ENCODE data around the gene VPS51. TPM values are rescaled to one million over a fixed set of nuclear protein-coding genes. Genes with fewer than 3 reads are reported as not detected.

VPS51 gene
- total RNA-seq, 1 donor from 2014 or later = 41.4 TPM

- Mint-ChIP-seq H3K9me3 (ENCODE audit: unreplicated experiment) (no peaks in the 10 kb centered on the region), H3K36me3 (ENCODE audit: low read depth, unreplicated experiment) (no peaks in the 10 kb centered on the region), H3K4me1 (ENCODE audit: low read depth, unreplicated experiment) (no peaks in the 10 kb centered on the region), H3K27ac (ENCODE audit: unreplicated experiment) (no peak overlapping the region), H3K4me3 (ENCODE audit: unreplicated experiment) (no peak overlapping the region), H3K27me3 (ENCODE audit: low read depth, unreplicated experiment) (peaks cover 16% of the 10 kb centered on the region)
- DNase-seq (ENCODE audit: low read depth) = no peak
- no peak overlapping the region for H3K27ac ChIP-seq (ENCODE audit: low read depth, low read length)
- H3K36me3 ChIP-seq (ENCODE audit: insufficient read depth, low read length) = no peaks in the 10 kb centered on the region
- no peak for TF ChIP-seq EZH2 (IDR thresholded peaks at IDR 0.05; ENCODE audit: insufficient read depth, low read length)
- TF ChIP-seq, protein P1, sequence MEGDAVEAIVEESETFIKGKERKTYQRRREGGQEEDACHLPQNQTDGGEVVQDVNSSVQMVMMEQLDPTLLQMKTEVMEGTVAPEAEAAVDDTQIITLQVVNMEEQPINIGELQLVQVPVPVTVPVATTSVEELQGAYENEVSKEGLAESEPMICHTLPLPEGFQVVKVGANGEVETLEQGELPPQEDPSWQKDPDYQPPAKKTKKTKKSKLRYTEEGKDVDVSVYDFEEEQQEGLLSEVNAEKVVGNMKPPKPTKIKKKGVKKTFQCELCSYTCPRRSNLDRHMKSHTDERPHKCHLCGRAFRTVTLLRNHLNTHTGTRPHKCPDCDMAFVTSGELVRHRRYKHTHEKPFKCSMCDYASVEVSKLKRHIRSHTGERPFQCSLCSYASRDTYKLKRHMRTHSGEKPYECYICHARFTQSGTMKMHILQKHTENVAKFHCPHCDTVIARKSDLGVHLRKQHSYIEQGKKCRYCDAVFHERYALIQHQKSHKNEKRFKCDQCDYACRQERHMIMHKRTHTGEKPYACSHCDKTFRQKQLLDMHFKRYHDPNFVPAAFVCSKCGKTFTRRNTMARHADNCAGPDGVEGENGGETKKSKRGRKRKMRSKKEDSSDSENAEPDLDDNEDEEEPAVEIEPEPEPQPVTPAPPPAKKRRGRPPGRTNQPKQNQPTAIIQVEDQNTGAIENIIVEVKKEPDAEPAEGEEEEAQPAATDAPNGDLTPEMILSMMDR (IDR thresholded peaks at IDR 0.05; ENCODE audit: insufficient read depth, low read depth, low read length) = no peak
- H3K4me2 ChIP-seq (ENCODE audit: low read length) = no peak overlapping the region
- no peaks in the 10 kb centered on the region for H3K9me3 ChIP-seq (ENCODE audit: insufficient read depth, low read depth, low read length)
- no peak overlapping the region for H3K4me3 ChIP-seq (ENCODE audit: insufficient read depth, low read depth, low read length)
- FAIRE-seq = no peak
- no peaks in the 10 kb centered on the region for H3K4me1 ChIP-seq (ENCODE audit: insufficient read depth, low read length)
- H3K79me2 ChIP-seq (ENCODE audit: insufficient read depth, low read length) = no peaks in the 10 kb centered on the region
- no peak overlapping the region for H3K9ac ChIP-seq (ENCODE audit: low read length)
- no peaks in the 10 kb centered on the region for H3K27me3 ChIP-seq (ENCODE audit: insufficient read depth, low read length)
- no peaks in the 10 kb centered on the region for H4K20me1 ChIP-seq (ENCODE audit: insufficient read depth, low read length)
- no peak overlapping the region for H2AFZ ChIP-seq (ENCODE audit: low read depth, low read length)
These were observed 63.0 kb downstream of the VPS51 start for GRCh38 chr11:65159012-65159411.

- DNase-seq (ENCODE audit: low read depth) (no peak), FAIRE-seq (no peak)
- Mint-ChIP-seq H3K27me3 (ENCODE audit: low read depth, unreplicated experiment) (peaks cover 16% of the 10 kb centered on the region), H3K27ac (ENCODE audit: unreplicated experiment) (no peak overlapping the region), H3K4me3 (ENCODE audit: unreplicated experiment) (no peak overlapping the region), H3K36me3 (ENCODE audit: low read depth, unreplicated experiment) (no peaks in the 10 kb centered on the region), H3K4me1 (ENCODE audit: low read depth, unreplicated experiment) (no peaks in the 10 kb centered on the region), H3K9me3 (ENCODE audit: unreplicated experiment) (no peaks in the 10 kb centered on the region)
- Histone ChIP-seq H3K36me3 (ENCODE audit: insufficient read depth, low read length) (no peaks in the 10 kb centered on the region), H3K4me3 (ENCODE audit: insufficient read depth, low read depth, low read length) (no peak overlapping the region), H4K20me1 (ENCODE audit: insufficient read depth, low read length) (no peaks in the 10 kb centered on the region), H3K4me2 (ENCODE audit: low read length) (no peak overlapping the region), H3K9ac (ENCODE audit: low read length) (no peak overlapping the region), H3K79me2 (ENCODE audit: insufficient read depth, low read length) (no peaks in the 10 kb centered on the region), H3K27me3 (ENCODE audit: insufficient read depth, low read length) (no peaks in the 10 kb centered on the region), H2AFZ (ENCODE audit: low read depth, low read length) (no peak overlapping the region), H3K4me1 (ENCODE audit: insufficient read depth, low read length) (no peaks in the 10 kb centered on the region), H3K9me3 (ENCODE audit: insufficient read depth, low read depth, low read length) (no peaks in the 10 kb centered on the region), H3K27ac (ENCODE audit: low read depth, low read length) (no peak overlapping the region)
- no peak for TF ChIP-seq EZH2 (IDR thresholded peaks at IDR 0.05; ENCODE audit: insufficient read depth, low read length)
- TF ChIP-seq, protein P1 (IDR thresholded peaks at IDR 0.05; ENCODE audit: insufficient read depth, low read depth, low read length) = no peak
These were observed 64.6 kb downstream of the VPS51 start for GRCh38 chr11:65160643-65161042.

Small RNA genes lying within 50 kb of the gene (microRNA-seq; reads per million reads assigned to microRNA genes)
- 3.0 reads per million, percentile 6 among the genes with 10 or more reads in this experiment for gene MIR6751

Other genes starting within 250 kb of the VPS51 start
- gene EHD1, start 217.6 kb upstream of the VPS51 start, total RNA-seq = 182 and 201 TPM in 2 replicates
- 21.4 and 21.8 TPM in 2 replicates for gene ATG2A, start 179.0 kb upstream of the VPS51 start, total RNA-seq
- gene PPP2R5B, start 171.5 kb upstream of the VPS51 start, total RNA-seq = 22.5 and 24.1 TPM in 2 replicates
- gene GPHA2, start 160.3 kb upstream of the VPS51 start, total RNA-seq = not detected in 2 replicates
- not detected in 2 replicates for gene MAJIN, start 124.1 kb upstream of the VPS51 start, total RNA-seq
- 4.5 and 5.0 TPM in 2 replicates for gene BATF2, start 99.2 kb upstream of the VPS51 start, total RNA-seq
- 41.7 and 47.6 TPM in 2 replicates for gene ARL2, start 82.1 kb upstream of the VPS51 start, total RNA-seq
- 15.4 and 18.5 TPM in 2 replicates for gene SNX15, start 68.8 kb upstream of the VPS51 start, total RNA-seq
- 13.8 and 14.6 TPM in 2 replicates for gene SAC3D1, start 55.0 kb upstream of the VPS51 start, total RNA-seq
- gene NAALADL1, start 37.7 kb upstream of the VPS51 start, total RNA-seq = not detected in 2 replicates
- 6.0 and 6.3 TPM in 2 replicates for gene CDCA5, start 12.2 kb upstream of the VPS51 start, total RNA-seq
- 37.9 and 46.3 TPM in 2 replicates for gene ZFPL1, start 12.0 kb upstream of the VPS51 start, total RNA-seq
- gene TM7SF2, start 15.7 kb downstream of the VPS51 start, total RNA-seq = 18.0 and 23.9 TPM in 2 replicates
- gene ZNHIT2, start 21.5 kb downstream of the VPS51 start, total RNA-seq = 8.1 and 10.0 TPM in 2 replicates
- gene FAU, start 25.9 kb downstream of the VPS51 start, total RNA-seq = 670 and 694 TPM in 2 replicates
- 42.6 and 45.1 TPM in 2 replicates for gene MRPL49, start 26.1 kb downstream of the VPS51 start, total RNA-seq
- gene SYVN1, start 38.3 kb downstream of the VPS51 start, total RNA-seq = 43.0 and 49.9 TPM in 2 replicates
- not detected in 2 replicates for gene SPDYC, start 74.0 kb downstream of the VPS51 start, total RNA-seq
- 178 and 217 TPM in 2 replicates for gene CAPN1, start 85.7 kb downstream of the VPS51 start, total RNA-seq
- 5.2 and 6.0 TPM in 2 replicates for gene POLA2, start 165.7 kb downstream of the VPS51 start, total RNA-seq
- gene CDC42EP2, start 218.7 kb downstream of the VPS51 start, total RNA-seq = 23.0 and 26.7 TPM in 2 replicates
- 58.5 and 66.4 TPM in 2 replicates for gene DPF2, start 237.6 kb downstream of the VPS51 start, total RNA-seq